ENCODE data around the gene MPPED2.

Gene MPPED2

GRCh38 chr11:30522536-30523243, 63.5 kb downstream of the MPPED2 start:
- no peak for DNase-seq

GRCh38 chr11:30521297-30522071, 64.7 kb downstream of the MPPED2 start:
- no peak for DNase-seq

GRCh38 chr11:30513087-30513486, 73.1 kb downstream of the MPPED2 start:
- DNase-seq: no peak

- no peak for DNase-seq
These were observed 74.7 kb downstream of the MPPED2 start for GRCh38 chr11:30511408-30511807.

- DNase-seq: no peak
These were observed 75.4 kb downstream of the MPPED2 start for GRCh38 chr11:30510750-30511149.

GRCh38 chr11:30509364-30509763, 76.8 kb downstream of the MPPED2 start:
- DNase-seq: no peak

GRCh38 chr11:30508594-30508993, 77.6 kb downstream of the MPPED2 start:
- DNase-seq: no peak

- DNase-seq: no peak
These were observed 80.5 kb downstream of the MPPED2 start for GRCh38 chr11:30505603-30506002.

GRCh38 chr11:30504468-30504867, 81.7 kb downstream of the MPPED2 start:
- no peak for DNase-seq

- no peak for DNase-seq
These were observed 83.0 kb downstream of the MPPED2 start for GRCh38 chr11:30503156-30503555.

- DNase-seq: no peak
These were observed 83.8 kb downstream of the MPPED2 start for GRCh38 chr11:30502305-30502704.

- DNase-seq: no peak
These were observed 84.4 kb downstream of the MPPED2 start for GRCh38 chr11:30501744-30502143.

GRCh38 chr11:30499940-30500339, 86.2 kb downstream of the MPPED2 start:
- no peak for DNase-seq

- no peak for DNase-seq
These were observed 88.6 kb downstream of the MPPED2 start for GRCh38 chr11:30497600-30497999.

- no peak for DNase-seq
These were observed 89.2 kb downstream of the MPPED2 start for GRCh38 chr11:30496935-30497334.

- no peak for DNase-seq
These were observed 90.7 kb downstream of the MPPED2 start for GRCh38 chr11:30495437-30495836.

- DNase-seq: no peak
These were observed 96.6 kb downstream of the MPPED2 start for GRCh38 chr11:30489511-30489910.

GRCh38 chr11:30489076-30489475, 97.1 kb downstream of the MPPED2 start:
- DNase-seq: no peak

GRCh38 chr11:30488304-30488998, 97.7 kb downstream of the MPPED2 start:
- no peak for DNase-seq

- DNase-seq: no peak
These were observed 98.8 kb downstream of the MPPED2 start for GRCh38 chr11:30487200-30487898.

GRCh38 chr11:30485756-30486155, 100.4 kb downstream of the MPPED2 start:
- no peak for DNase-seq

- no peak for DNase-seq
These were observed 100.9 kb downstream of the MPPED2 start for GRCh38 chr11:30485222-30485621.

- DNase-seq: no peak
These were observed 103.1 kb downstream of the MPPED2 start for GRCh38 chr11:30483056-30483455.

All from activated T-cell treated with anti-CD3 and anti-CD28 coated beads, Interleukin-2, amount 50 U/mL, for 1 hour (primary cell).